ENCODE measurements around the gene POU3F1.

Gene POU3F1

DNA sequence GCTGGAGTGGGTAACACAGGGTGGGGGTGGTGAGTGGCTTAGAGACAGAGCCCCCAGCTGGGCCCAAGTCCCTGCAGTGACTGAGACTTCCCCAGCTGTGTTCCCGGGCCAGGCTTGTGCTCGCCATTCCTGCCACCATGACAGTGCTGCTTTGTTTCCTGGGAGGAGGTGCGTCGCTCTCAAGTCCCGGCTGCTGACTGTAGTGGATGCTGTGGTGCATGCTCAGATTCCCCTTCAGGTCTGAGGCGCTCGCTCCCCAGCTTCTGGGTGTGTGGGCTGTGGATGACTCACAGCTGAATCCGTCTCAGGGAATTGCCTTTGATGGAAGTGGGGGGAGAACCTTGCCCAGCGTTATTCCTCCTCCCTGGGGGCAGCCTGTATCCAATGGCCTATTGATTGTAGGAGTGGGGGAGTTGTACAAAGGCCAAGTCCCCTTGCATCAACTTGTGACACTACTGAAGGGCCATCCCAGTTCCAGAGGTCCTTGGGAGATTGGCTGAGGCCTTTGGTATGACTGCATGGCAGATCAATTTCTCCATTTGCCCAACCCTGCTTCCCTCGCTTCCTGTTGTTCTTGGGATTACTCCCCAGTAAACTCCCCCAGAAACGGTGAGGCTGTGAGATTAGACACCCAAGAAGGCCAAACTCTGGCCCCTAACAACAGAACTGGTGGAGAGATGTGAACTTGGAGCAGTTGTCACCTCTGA is 17.8 kb upstream of the POU3F1 start:
- TF ChIP-seq POLR2A (IDR thresholded peaks at IDR 0.05; ENCODE audit: low read length), result no peak
- no peak for TF ChIP-seq GATA1 (IDR thresholded peaks at IDR 0.05; ENCODE audit: low read depth, low read length)
- DNase-seq, result no peak

DNA sequence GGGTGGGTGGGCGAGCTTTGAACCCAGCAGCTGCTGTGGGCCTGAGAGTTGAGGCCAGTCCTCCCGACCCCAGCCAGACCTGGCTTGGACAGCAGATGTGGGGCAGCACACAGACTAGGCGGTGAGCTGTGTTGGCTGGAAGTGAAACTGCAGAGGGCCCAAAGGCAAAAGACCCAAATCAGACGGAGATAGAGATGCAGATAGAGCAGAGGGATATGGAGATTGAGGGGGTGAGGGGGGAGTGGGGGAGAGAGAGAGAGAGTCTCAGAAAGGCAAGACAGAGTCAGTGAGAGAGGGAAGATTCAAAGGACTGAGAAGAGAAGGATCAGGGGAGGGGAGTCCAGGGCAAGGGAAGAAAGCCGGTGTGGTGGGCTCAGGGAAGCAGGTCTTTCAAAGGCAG is 17.0 kb upstream of the POU3F1 start:
- no peak for DNase-seq
- TF ChIP-seq GATA1 (IDR thresholded peaks at IDR 0.05; ENCODE audit: low read depth, low read length) (no peak), POLR2A (IDR thresholded peaks at IDR 0.05; ENCODE audit: low read length) (no peak)

DNA sequence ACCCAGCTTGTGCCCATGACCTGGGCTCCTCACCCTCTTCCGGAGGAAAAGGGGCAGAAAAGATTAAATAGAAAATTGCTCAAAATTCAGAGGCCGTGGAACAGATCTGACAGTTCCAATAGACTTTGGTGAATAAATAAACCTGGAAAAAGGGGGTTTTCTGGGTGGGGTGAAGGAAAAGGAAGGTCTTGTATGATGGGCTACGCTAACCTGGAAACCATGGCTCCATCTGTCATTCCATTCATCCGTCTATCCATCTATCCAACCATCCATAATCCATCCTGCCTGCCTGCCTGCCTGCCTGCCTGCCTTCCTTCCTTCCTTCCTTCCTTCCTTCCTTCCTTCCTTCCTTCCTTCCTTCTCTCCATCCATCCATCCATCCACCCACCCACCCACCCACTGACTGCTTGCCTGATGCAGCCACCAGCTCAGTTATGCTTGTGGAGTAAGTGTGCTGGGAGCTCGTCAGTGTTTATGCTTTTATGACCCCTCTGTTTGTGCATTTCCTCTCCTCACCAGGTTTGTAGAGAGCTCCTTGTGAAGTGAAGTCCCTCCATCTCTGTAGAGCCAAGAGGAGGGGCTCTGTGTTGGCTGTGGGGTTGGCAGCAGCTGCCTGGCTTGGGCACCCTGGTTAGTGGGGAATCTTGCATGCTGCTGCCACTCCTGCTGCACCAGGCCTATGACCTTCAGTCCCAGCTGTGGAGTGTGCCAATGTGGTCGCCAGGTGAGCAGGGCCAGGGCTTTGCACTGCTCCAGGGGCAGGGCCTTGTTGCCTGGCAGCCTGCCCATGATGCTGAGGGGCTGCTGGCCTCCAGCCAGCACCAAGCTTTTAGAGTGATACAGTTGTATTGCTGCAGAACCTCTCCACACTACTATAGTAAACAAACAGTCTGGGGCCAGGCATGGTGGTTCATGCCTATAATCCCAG is 16.0 kb upstream of the POU3F1 start:
- no peak for DNase-seq
- no peak for TF ChIP-seq GATA1 (IDR thresholded peaks at IDR 0.05; ENCODE audit: low read depth, low read length)
- TF ChIP-seq POLR2A (IDR thresholded peaks at IDR 0.05; ENCODE audit: low read length), result no peak

DNA sequence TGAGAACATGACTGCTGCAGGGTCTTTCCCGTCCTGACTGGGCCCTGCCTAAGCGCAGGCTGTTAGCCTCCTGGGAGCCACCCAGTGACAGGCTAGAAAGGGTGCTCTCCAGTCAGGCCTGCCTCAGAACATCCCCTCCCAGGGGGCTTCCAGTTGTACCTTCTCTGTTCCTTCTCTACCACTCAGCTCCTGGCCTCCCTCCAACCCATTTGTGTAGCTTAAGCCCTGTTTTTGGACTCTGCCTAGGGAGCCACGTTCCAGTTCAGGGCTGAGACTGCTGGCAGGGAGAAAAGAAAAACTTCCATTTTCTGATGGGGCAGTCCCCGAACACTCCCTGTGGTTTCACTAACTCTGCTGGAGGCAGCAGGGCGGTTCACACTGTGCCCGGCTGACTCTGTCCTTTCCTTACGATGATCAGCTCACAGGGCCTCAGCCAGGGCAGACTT is 15.3 kb upstream of the POU3F1 start:
- TF ChIP-seq GATA1 (IDR thresholded peaks at IDR 0.05; ENCODE audit: low read depth, low read length) (no peak), POLR2A (IDR thresholded peaks at IDR 0.05; ENCODE audit: low read length) (no peak)
- DNase-seq, result no peak

DNA sequence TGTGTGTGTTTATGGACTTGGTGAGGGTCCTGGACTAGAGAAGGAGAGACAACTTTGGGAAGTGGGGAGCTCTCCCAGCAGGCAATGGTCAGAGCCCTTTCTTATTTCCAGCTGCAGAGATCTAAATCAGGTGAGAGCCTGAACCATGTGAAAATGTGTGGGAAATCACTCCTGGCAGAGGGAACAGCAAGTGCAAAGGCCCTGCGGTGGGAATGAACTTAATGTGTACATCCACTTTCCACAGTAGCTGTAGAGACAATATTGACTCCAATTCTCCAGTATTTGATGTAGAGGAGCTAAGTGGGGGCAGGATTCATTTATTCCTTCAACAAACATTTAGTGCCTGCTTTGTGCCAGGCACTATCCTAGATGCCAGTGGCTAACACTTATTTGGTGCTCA is 14.7 kb upstream of the POU3F1 start:
- DNase-seq, result no peak
- TF ChIP-seq GATA1 (IDR thresholded peaks at IDR 0.05; ENCODE audit: low read depth, low read length) (no peak), POLR2A (IDR thresholded peaks at IDR 0.05; ENCODE audit: low read length) (no peak)

DNA sequence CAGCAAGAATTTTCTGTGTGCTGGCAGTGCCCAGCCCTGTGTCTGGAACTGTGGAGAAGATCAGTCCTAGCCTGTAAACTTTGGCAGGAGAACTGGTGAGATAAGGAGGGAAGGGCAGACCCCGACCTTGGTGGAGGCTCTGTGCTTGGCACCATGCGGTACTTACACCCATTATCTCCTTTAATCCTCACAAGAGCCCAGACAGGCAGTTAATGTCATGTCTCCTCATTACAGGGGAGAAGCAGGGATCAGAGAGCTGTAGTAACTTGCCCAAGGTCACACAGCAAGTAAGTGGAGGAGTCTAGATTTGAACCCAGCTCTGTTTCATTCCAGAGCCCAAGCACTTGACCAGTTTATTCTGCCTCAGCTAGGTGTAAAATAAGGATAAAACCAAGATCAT is 13.9 kb upstream of the POU3F1 start:
- no peak for DNase-seq
- no peak for TF ChIP-seq GATA1 (IDR thresholded peaks at IDR 0.05; ENCODE audit: low read depth, low read length)
- no peak for TF ChIP-seq POLR2A (IDR thresholded peaks at IDR 0.05; ENCODE audit: low read length)

DNA sequence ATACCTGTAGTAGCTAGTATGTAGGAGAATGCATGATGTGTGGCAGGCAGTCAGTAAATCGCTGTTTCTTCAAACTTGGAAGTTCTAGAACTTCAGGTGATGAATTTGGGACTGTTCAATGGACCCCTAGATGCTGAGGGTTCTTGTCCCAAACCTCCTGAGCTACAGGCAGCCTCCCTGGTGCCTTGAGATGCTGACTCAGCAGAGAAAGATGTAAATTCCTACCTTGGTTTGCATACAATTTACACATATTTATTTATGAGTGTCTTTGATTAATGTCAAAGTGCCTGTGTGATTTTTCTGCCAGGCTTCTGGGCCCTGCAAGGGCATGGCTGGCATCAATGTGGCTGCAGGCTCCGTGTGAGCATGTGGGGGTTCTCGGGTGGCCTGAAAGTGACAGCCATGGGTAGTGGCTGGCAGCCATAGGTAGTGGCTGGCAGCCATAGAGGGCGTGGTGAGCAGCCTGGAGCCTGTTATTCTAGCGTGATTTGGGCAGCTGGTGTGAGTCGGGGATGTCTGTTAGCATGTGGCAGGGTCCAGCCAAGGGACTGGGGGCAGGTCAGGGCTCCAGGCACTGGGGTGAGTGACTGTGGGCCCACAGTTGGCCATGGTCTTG is 13.2 kb upstream of the POU3F1 start:
- TF ChIP-seq POLR2A (IDR thresholded peaks at IDR 0.05; ENCODE audit: low read length) (no peak), GATA1 (IDR thresholded peaks at IDR 0.05; ENCODE audit: low read depth, low read length) (no peak)
- DNase-seq, result no peak

DNA sequence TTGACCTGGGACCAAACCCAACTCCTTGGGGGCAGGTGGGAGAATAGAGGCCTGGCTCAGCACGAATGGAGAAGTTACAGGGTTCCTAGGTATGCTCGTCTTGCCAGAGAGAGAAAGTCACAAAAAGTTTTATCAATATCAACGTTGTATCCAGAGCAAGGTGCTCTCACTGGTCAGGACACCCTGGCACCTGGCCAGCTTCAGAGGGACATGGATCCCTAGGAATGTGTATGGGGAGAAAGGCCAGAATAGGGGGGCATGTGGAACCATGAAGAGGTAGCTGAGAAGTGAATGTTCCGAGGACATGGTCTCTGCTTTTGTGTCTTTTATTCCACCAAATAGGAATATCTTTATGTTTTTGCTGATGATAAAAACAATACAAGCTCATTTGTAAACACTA is 9.4 kb upstream of the POU3F1 start:
- DNase-seq, result no peak
- TF ChIP-seq GATA1 (IDR thresholded peaks at IDR 0.05; ENCODE audit: low read depth, low read length) (no peak), POLR2A (IDR thresholded peaks at IDR 0.05; ENCODE audit: low read length) (no peak)

DNA sequence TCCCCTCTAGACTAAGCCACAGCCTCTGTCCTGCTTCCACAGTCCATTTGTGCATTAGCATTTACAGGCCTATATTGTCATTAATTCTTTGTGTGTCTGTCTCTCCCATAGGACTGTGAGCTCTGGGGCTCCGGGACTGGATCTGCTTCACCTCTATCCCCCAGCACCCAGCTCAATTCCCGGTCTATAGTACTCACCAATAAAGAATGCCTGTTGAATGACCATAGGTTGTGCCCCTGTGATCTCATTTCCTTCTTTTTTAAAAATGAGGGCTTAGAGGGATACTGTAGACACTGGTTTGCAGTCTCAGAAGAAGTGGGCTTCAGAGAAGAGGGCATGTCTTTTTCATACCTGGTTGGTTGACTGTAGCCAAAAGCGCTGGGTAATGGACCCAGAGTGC is 8.8 kb upstream of the POU3F1 start:
- DNase-seq, result no peak

DNA sequence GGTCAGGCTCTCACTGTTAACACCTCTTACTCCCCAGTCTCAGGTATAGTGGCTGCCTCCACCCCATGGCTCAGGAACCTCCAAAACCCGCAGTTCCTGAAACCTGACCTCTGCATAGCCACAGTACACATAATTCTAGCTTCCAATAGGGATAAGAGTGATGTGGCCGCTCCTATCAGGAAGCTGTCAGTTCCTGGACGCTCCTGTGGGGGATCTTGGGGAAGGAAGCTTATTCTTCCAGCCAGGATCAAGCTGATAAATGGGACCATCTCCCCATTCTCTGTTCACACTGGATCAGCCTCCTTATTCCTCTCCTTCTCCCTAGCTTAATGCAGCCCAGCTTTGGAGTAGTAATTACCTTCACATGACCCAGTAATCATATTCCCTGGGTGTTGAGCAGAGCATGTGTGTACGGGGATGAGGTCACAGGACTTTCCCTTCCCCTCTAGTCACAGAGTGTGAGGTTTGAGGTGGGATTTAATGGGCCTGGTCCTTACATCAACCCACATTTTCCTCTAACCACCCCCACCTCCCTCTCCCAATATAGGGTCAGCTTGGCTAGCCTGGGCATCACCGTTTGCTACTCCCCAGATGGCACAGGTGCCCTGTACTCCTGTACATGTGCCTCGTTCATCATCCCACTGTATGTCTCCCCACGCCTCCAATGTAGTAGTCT is 7.0 kb upstream of the POU3F1 start:
- no peak for DNase-seq
- TF ChIP-seq POLR2A (IDR thresholded peaks at IDR 0.05; ENCODE audit: low read length) (no peak), GATA1 (IDR thresholded peaks at IDR 0.05; ENCODE audit: low read depth, low read length) (no peak)

More for the DNA sequence above, 8.8 kb upstream of the POU3F1 start:
- no peak for TF ChIP-seq POLR2A (IDR thresholded peaks at IDR 0.05; ENCODE audit: low read length)
- TF ChIP-seq GATA1 (IDR thresholded peaks at IDR 0.05; ENCODE audit: low read depth, low read length), result no peak

DNA sequence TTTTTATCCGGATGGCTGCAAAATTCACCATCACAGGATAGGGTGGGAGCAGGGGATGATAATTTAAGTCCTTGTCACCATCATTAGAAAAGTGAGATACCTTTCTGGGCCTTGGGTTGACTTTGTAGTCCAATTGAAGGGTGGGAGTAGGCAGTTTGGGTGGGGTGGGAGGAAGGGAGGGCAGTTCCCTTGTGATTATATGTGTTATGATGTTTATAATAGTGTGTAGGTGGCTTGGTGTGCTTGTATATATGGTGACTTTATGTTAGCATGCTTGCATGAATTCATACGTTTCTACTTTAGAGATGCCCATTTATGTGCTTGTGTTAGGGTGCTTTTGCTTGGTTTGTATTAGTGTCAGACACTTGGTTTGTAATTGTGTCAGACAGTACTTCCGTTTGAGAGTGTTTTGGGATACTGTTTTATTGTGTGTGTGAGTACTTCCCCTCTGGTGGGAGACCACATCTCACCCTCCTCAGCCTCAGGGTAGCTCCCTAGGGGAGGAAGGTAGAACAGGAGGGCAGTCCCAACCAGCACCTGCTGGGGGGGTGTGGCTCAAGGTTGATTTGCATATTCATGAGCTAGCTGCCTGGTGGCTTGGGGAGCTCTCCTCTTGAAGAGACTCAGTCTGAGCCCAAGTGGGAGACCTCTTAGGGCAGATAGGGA is 6.3 kb upstream of the POU3F1 start:
- TF ChIP-seq GATA1 (IDR thresholded peaks at IDR 0.05; ENCODE audit: low read depth, low read length) (no peak), POLR2A (IDR thresholded peaks at IDR 0.05; ENCODE audit: low read length) (no peak)

DNA sequence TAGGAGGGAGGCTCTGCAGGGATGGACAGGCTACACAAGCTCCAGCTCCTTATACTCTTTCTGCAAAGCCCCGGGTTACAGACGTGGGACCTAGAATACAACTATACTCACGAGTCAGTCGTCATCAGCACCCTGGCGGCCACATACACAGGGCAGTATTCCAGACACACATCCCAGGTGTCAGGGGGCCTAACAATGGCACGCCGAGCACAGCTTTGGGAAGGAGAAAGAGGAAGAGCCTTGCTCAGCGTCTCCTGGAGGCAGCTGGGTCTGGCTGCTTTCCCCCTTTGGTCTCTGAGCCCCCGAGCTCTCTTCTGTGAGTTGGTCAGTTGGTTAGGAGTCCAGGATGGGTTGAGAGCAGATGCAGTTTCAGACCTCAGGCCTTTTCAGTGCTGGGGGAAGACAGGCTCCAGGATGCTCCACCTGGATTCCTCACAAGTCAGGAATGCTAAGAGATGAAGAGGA is 4.5 kb upstream of the POU3F1 start:
- TF ChIP-seq POLR2A (IDR thresholded peaks at IDR 0.05; ENCODE audit: low read length), result no peak
- no peak for TF ChIP-seq GATA1 (IDR thresholded peaks at IDR 0.05; ENCODE audit: low read depth, low read length)
- DNase-seq, result no peak

More for the DNA sequence above, 6.3 kb upstream of the POU3F1 start:
- DNase-seq, result no peak
